ENCODE measurements around the gene TP53I13. TPM values are rescaled to one million over a fixed set of nuclear protein-coding genes. Genes with fewer than 3 reads are reported as not detected.

Gene TP53I13
- total RNA-seq, 1 experiment from 2014 or later = 28.1 TPM

GRCh38 chr17:29572691-29573557 is 4.4 kb downstream of the TP53I13 start:
- no peaks in the 10 kb centered on the region for H3K9me3 ChIP-seq (ENCODE audit: control insufficient read depth, low read depth, low read length)
- no peak overlapping the region for H2BK15ac ChIP-seq (ENCODE audit: low read depth, low read length)
- H2BK12ac ChIP-seq (ENCODE audit: insufficient read length, low read depth, low read length) = no peak overlapping the region
- no peak overlapping the region for H3K4ac ChIP-seq (ENCODE audit: low read depth, low read length)
- no peak overlapping the region for H3K18ac ChIP-seq (ENCODE audit: insufficient read length, low read depth, low read length)
- H3K79me1 ChIP-seq (ENCODE audit: insufficient read depth, low read depth, low read length, poor library complexity, severe bottlenecking) = no peaks in the 10 kb centered on the region
- no peaks in the 10 kb centered on the region; a peak in 1 of 5 replicates for H3K9me3 Mint-ChIP-seq
- peaks cover 14% of the 10 kb centered on the region for H3K27me3 Mint-ChIP-seq (ENCODE audit: low read depth)
- peak overlapping the region in 1 of 3 experiments; percentile 55; a peak in 1 of 7 replicates for H3K27ac Mint-ChIP-seq
- no peak overlapping the region for H4K5ac ChIP-seq (ENCODE audit: insufficient read length, low read depth, low read length)
- H3K4me1 Mint-ChIP-seq = peaks cover 8 to 17% of the 10 kb centered on the region in 2 experiments
- peak; percentile 80 for TF ChIP-seq CTCF (conservative IDR thresholded peaks at IDR 0.05)
- no CpG with 5 or more reads among the region's 62 CpGs for WGBS (ENCODE audit: extremely low coverage, insufficient read length, low lambda C conversion rate)
- peak; percentile 68 for DNase-seq
- peak overlapping the region in 1 of 2 experiments; percentile 51; a peak in 1 of 5 replicates for H3K4me3 Mint-ChIP-seq
- peaks cover 10 to 40% (median 30%) of the 10 kb centered on the region in 3 experiments; a peak in 6 of 7 replicates for H3K36me3 Mint-ChIP-seq (ENCODE audit: insufficient read depth in 1 of 3, low read depth in 3 of 3)
- no peak overlapping the region for H2AK5ac ChIP-seq (ENCODE audit: insufficient read length, low read length)
- H4K8ac ChIP-seq (replicated peaks; ENCODE audit: insufficient read length, low read depth, low read length) = no peak overlapping the region
- no peaks in the 10 kb centered on the region for H3K4me1 ChIP-seq (ENCODE audit: insufficient read depth, low read length)
- H3K27me3 ChIP-seq (ENCODE audit: insufficient read depth, low read length) = no peaks in the 10 kb centered on the region; the same call in 1 of the 2 replicates
- no peak overlapping the region for H2BK5ac ChIP-seq (ENCODE audit: insufficient read length, low read length)
- H2AFZ ChIP-seq (ENCODE audit: low read length) = no peak overlapping the region
- H3K23ac ChIP-seq (ENCODE audit: insufficient read length, low read depth, low read length) = no peak overlapping the region
- no peak overlapping the region for H3K27ac ChIP-seq (ENCODE audit: insufficient read length, low read depth, low read length)
- no peak overlapping the region for H3T11ph ChIP-seq (ENCODE audit: low read length)
- H2BK20ac ChIP-seq (ENCODE audit: low read depth, low read length, poor library complexity, severe bottlenecking) = no peak overlapping the region
- H4K91ac ChIP-seq (ENCODE audit: insufficient read length, low read depth, low read length) = no peak overlapping the region
- no peak overlapping the region for H3K56ac ChIP-seq (ENCODE audit: insufficient read length, low read depth, low read length)
- no peak overlapping the region for H3K4me2 ChIP-seq (ENCODE audit: insufficient read depth, insufficient read length, low read length)
- H3K79me2 ChIP-seq (ENCODE audit: insufficient read depth, low read length) = no peaks in the 10 kb centered on the region
- no peak overlapping the region for H2BK120ac ChIP-seq (ENCODE audit: low read depth, low read length, poor library complexity, severe bottlenecking)
- H3K9ac ChIP-seq (ENCODE audit: extremely low read depth, insufficient read length, low read length) = no peak overlapping the region
- H3K23me2 ChIP-seq (ENCODE audit: insufficient read length, low read depth, low read length, poor library complexity, severe bottlenecking) = peaks cover 13% of the 10 kb centered on the region
- no peak overlapping the region; the same call in 1 of the 2 replicates for H3K14ac ChIP-seq (ENCODE audit: insufficient read depth, low read length)
- peaks cover 2% of the 10 kb centered on the region for H4K20me1 ChIP-seq (ENCODE audit: control insufficient read depth, insufficient read depth, insufficient read length)

All from H9 (cell line).